ENCODE measurements around the gene SYTL2. TPM values are rescaled to one million over a fixed set of nuclear protein-coding genes. Genes with fewer than 3 reads are reported as not detected.

The SYTL2 gene
- total RNA-seq, 4 donors from 2014 or later = 14.3 to 27.7 (median 20.9) TPM

- TF ChIP-seq CTCF (IDR thresholded peaks at IDR 0.05; ENCODE audit: low read depth) = no peak
These were observed 46.1 kb downstream of the SYTL2 start for GRCh38 chr11:85764796-85765195.

DNA sequence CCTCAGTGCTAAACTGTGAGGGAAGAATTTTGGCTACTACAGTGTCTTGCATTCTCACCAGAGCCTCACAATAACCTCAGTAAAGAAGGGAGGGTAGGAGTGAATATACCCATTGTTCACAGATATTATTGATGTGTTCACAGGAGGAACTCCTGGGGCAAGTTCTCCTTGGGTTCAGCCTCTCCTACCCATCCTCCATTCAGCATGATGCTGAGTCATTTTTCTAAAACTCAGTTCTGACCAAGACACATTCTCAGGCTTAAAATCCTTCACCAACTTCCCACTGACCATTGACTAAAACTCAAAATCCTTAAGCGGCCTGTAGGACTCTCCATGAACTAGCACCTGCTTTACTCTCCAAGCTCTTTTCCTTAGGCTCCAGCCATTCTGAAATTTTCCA is 48.7 kb downstream of the SYTL2 start:
- TF ChIP-seq CTCF (IDR thresholded peaks at IDR 0.05; ENCODE audit: low read depth) = no peak

- no peak for TF ChIP-seq CTCF (IDR thresholded peaks at IDR 0.05; ENCODE audit: low read depth)
These were observed 51.0 kb downstream of the SYTL2 start for GRCh38 chr11:85759915-85760314.

GRCh38 chr11:85758480-85759039 is 52.4 kb downstream of the SYTL2 start:
- no peak for TF ChIP-seq CTCF (IDR thresholded peaks at IDR 0.05; ENCODE audit: low read depth)

- TF ChIP-seq CTCF (IDR thresholded peaks at IDR 0.05; ENCODE audit: low read depth) = no peak
These were observed 52.9 kb downstream of the SYTL2 start for GRCh38 chr11:85758026-85758425.

GRCh38 chr11:85756401-85757200 is 54.3 kb downstream of the SYTL2 start:
- no peak for TF ChIP-seq CTCF (IDR thresholded peaks at IDR 0.05; ENCODE audit: low read depth)

GRCh38 chr11:85755701-85756100 is 55.2 kb downstream of the SYTL2 start:
- no peak for TF ChIP-seq CTCF (IDR thresholded peaks at IDR 0.05; ENCODE audit: low read depth)

Measured in subcutaneous adipose tissue (tissue), 4 donors.